Measurements from ENCODE around the gene C6orf132. TPM values are rescaled to one million over a fixed set of nuclear protein-coding genes. Genes with fewer than 3 reads are reported as not detected.

The C6orf132 gene
- total RNA-seq, 2 donors from 2014 or later: 23.4 to 24.4 TPM

DNA sequence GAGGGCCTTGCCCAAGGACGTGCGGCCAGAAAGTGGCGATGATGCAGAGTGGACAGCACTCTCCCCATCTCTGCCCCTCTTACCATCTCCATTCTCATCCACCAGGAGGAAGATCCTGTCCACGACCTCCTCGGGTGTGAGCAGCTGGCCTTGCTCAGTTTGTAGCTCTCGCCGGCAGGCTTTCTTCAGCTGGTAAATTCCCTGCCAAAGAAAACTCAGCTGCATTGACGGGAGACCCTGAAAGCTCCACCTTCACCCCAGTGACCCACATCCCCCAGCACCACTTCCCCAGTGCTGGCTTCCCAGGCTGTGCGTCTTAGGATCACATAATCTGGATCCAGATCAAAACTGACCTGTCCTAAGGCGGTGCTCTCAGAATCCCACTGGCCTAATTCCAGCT, 43.2 kb upstream of the C6orf132 start:
- Histone ChIP-seq H3K36me3 (ENCODE audit: control insufficient read depth, insufficient read depth, low read length) (no peaks in the 10 kb centered on the region), H3K4me3 (ENCODE audit: low read length) (no peak overlapping the region), H3K27me3 (ENCODE audit: control insufficient read depth, insufficient read depth, low read length, poor library complexity, severe bottlenecking) (no peaks in the 10 kb centered on the region), H3K27ac (ENCODE audit: low read depth, low read length) (no peak overlapping the region), H3K4me1 (ENCODE audit: control insufficient read depth, insufficient read depth, low read length) (no peaks in the 10 kb centered on the region), H3K9ac (ENCODE audit: extremely low read depth, low read length, poor library complexity, severe bottlenecking) (no peak overlapping the region), H3K9me3 (ENCODE audit: control insufficient read depth, low read length) (no peaks in the 10 kb centered on the region)
- TF ChIP-seq, protein P1, sequence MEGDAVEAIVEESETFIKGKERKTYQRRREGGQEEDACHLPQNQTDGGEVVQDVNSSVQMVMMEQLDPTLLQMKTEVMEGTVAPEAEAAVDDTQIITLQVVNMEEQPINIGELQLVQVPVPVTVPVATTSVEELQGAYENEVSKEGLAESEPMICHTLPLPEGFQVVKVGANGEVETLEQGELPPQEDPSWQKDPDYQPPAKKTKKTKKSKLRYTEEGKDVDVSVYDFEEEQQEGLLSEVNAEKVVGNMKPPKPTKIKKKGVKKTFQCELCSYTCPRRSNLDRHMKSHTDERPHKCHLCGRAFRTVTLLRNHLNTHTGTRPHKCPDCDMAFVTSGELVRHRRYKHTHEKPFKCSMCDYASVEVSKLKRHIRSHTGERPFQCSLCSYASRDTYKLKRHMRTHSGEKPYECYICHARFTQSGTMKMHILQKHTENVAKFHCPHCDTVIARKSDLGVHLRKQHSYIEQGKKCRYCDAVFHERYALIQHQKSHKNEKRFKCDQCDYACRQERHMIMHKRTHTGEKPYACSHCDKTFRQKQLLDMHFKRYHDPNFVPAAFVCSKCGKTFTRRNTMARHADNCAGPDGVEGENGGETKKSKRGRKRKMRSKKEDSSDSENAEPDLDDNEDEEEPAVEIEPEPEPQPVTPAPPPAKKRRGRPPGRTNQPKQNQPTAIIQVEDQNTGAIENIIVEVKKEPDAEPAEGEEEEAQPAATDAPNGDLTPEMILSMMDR (conservative IDR thresholded peaks at IDR 0.05): no peak
- Mint-ChIP-seq H3K27ac (no peak overlapping the region), H3K9me3 (no peaks in the 10 kb centered on the region), H3K27me3 (ENCODE audit: insufficient read depth) (no peaks in the 10 kb centered on the region), H3K36me3 (ENCODE audit: low read depth) (no peaks in the 10 kb centered on the region), H3K4me1 (no peaks in the 10 kb centered on the region), H3K4me3 (no peak overlapping the region)
- WGBS, 2 experiments (ENCODE audit: insufficient coverage in 1 of 2, insufficient read length in 1 of 2): 81 to 90% methylated on average over 5 to 10 of the region's 10 CpGs
- no peak for DNase-seq

DNA sequence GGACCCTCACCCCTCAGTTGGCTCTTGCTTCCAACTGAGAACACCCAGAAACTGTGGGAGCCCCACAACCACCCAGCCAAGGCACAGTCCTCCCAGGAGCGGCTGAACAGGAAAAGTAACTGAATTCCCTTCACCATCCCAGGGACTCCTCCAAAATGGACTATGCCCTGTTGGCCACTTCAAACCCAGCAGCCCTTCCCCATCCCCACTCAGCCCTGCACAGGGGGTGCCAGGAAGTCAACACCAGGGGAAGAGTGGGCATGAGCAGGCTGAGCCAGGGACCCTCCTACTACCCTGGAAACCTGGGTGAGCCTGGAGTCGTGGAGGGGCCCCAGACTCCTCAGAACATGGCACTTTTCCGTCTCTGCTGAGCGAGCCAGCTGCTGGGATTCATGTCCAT, 42.1 kb upstream of the C6orf132 start:
- WGBS, 2 experiments (ENCODE audit: insufficient coverage in 1 of 2, insufficient read length in 1 of 2): 86 to 95% methylated on average over 1 to 4 of the region's 4 CpGs
- TF ChIP-seq, protein P1 (conservative IDR thresholded peaks at IDR 0.05): no peak
- H3K4me1 Mint-ChIP-seq: no peaks in the 10 kb centered on the region

DNA sequence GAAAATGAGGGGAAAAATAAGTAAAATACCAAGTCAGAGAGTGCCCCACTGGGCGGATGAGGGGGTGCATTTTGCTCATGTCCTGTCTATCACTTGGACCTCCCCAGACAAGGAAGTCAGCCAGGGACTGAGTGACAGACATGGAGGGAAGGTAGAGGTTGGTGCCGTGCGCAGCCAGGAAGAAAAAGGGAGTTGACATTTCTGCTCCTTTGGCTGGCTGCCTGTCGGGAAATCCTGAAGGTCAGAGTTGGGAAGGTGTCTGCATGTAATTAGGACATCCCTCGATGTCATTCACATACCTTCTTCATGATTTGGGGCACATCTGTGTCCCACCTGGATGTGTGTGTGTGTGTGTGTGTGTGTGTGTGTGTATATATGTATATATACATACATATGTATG, 39.7 kb upstream of the C6orf132 start:
- TF ChIP-seq, protein P1 (conservative IDR thresholded peaks at IDR 0.05): no peak
- H3K27ac ChIP-seq (ENCODE audit: low read depth, low read length): no peak overlapping the region
- no peaks in the 10 kb centered on the region for H3K4me1 ChIP-seq (ENCODE audit: control insufficient read depth, insufficient read depth, low read length)
- peaks cover 2% of the 10 kb centered on the region for H3K36me3 Mint-ChIP-seq (ENCODE audit: low read depth)
- DNase-seq: no peak
- peaks cover 2% of the 10 kb centered on the region for H3K27me3 Mint-ChIP-seq (ENCODE audit: insufficient read depth)
- no peak overlapping the region for H3K9ac ChIP-seq (ENCODE audit: extremely low read depth, low read length, poor library complexity, severe bottlenecking)
- H3K27me3 ChIP-seq (ENCODE audit: control insufficient read depth, insufficient read depth, low read length, poor library complexity, severe bottlenecking): no peaks in the 10 kb centered on the region
- no peak overlapping the region for H3K27ac Mint-ChIP-seq
- H3K9me3 Mint-ChIP-seq: no peaks in the 10 kb centered on the region
- H3K4me3 Mint-ChIP-seq: no peak overlapping the region
- 67 to 90% methylated on average over 1 to 5 of the region's 5 CpGs for WGBS, 2 experiments (ENCODE audit: insufficient coverage in 1 of 2, insufficient read length in 1 of 2)
- H3K9me3 ChIP-seq (ENCODE audit: control insufficient read depth, low read length): no peaks in the 10 kb centered on the region
- H3K4me3 ChIP-seq (ENCODE audit: low read length): no peak overlapping the region
- H3K36me3 ChIP-seq (ENCODE audit: control insufficient read depth, insufficient read depth, low read length): no peaks in the 10 kb centered on the region
- peaks cover 2% of the 10 kb centered on the region for H3K4me1 Mint-ChIP-seq

More for the DNA sequence above, 42.1 kb upstream of the C6orf132 start:
- no peaks in the 10 kb centered on the region for H3K9me3 Mint-ChIP-seq
- H3K36me3 ChIP-seq (ENCODE audit: control insufficient read depth, insufficient read depth, low read length): no peaks in the 10 kb centered on the region
- no peak overlapping the region for H3K27ac ChIP-seq (ENCODE audit: low read depth, low read length)
- H3K4me1 ChIP-seq (ENCODE audit: control insufficient read depth, insufficient read depth, low read length): no peaks in the 10 kb centered on the region
- H3K9ac ChIP-seq (ENCODE audit: extremely low read depth, low read length, poor library complexity, severe bottlenecking): no peak overlapping the region
- peaks cover 2% of the 10 kb centered on the region for H3K36me3 Mint-ChIP-seq (ENCODE audit: low read depth)
- no peak overlapping the region for H3K4me3 ChIP-seq (ENCODE audit: low read length)
- H3K9me3 ChIP-seq (ENCODE audit: control insufficient read depth, low read length): no peaks in the 10 kb centered on the region
- no peaks in the 10 kb centered on the region for H3K27me3 Mint-ChIP-seq (ENCODE audit: insufficient read depth)
- DNase-seq: no peak
- H3K27ac Mint-ChIP-seq: no peak overlapping the region
- H3K4me3 Mint-ChIP-seq: no peak overlapping the region
- H3K27me3 ChIP-seq (ENCODE audit: control insufficient read depth, insufficient read depth, low read length, poor library complexity, severe bottlenecking): no peaks in the 10 kb centered on the region
